SK-N-MC (cell line): ENCODE results near the gene HNRNPD.

Source experiments
- FOXP2 ChIP-seq: optimal IDR thresholded peaks from 2 replicates; pipeline ENCODE3; 2011; ENCODE audit warnings: mild to moderate bottlenecking, moderate library complexity; ENCODE audit not compliant: insufficient read depth; ENCODE audit errors: extremely low read length, control extremely low read depth
- POLR2AphosphoS5 ChIP-seq: IDR thresholded peaks from 2 replicates; pipeline ENCODE4 v1.6.1; 2012; ENCODE audit warnings: mild to moderate bottlenecking, low read depth, low read length, borderline replicate concordance

DNA sequence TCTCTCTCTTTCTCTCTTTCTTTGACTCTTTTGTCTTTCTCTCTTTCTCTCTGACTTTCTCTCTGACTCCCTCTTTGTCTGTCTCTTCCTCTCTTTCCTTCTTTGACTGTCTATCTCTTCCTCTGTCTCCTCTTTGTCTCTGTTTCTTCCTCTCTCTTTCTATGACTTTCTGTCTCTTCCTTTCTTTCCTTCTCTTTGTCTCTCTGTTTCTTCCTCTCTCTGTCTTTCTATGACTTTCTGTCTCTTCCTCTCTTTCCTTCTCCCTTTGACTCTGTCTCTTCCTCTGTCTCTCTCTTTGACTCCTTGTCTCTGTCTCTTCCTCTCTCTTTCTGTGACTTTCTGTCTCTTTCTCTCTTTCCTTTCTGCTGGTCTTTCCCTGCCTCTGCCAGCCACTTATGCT is 38.7 kb downstream of the HNRNPD start:
- TF ChIP-seq POLR2AphosphoS5 (no peak), FOXP2 (no peak)
